ENCODE data around the gene CRYZL1. TPM values are rescaled to one million over a fixed set of nuclear protein-coding genes. Genes with fewer than 3 reads are reported as not detected.

The CRYZL1 gene
- total RNA-seq, 1 donor from 2014 or later = 24.9 TPM

DNA sequence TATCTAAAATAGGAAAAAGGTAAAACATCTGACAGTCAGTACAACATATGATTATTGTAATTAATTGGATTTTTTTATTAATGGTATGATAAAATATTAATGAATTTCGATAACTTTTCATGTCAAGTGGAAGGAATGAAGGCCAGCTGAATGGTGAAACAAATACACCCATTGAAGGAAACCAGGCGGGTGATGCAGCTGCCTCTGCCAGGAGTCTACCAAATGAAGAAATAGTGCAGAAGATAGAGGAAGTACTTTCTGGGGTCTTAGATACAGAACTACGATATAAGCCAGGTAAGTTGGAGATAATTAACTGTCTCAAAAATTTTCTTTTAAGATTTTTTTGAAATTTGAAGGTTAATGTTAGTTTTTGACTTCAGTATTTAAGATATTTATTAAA is 95.5 kb downstream of the CRYZL1 start:
- TF ChIP-seq, protein P1, sequence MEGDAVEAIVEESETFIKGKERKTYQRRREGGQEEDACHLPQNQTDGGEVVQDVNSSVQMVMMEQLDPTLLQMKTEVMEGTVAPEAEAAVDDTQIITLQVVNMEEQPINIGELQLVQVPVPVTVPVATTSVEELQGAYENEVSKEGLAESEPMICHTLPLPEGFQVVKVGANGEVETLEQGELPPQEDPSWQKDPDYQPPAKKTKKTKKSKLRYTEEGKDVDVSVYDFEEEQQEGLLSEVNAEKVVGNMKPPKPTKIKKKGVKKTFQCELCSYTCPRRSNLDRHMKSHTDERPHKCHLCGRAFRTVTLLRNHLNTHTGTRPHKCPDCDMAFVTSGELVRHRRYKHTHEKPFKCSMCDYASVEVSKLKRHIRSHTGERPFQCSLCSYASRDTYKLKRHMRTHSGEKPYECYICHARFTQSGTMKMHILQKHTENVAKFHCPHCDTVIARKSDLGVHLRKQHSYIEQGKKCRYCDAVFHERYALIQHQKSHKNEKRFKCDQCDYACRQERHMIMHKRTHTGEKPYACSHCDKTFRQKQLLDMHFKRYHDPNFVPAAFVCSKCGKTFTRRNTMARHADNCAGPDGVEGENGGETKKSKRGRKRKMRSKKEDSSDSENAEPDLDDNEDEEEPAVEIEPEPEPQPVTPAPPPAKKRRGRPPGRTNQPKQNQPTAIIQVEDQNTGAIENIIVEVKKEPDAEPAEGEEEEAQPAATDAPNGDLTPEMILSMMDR (IDR thresholded peaks at IDR 0.05; ENCODE audit: borderline replicate concordance) = no peak
- intact Hi-C loops (cut with micrococcal nuclease) = no loop called here
- peaks cover 50% of the 10 kb centered on the region for H3K36me3 ChIP-seq
- no peak overlapping the region for H3K27ac ChIP-seq (replicated peaks)
- no peaks in the 10 kb centered on the region for H3K9me3 ChIP-seq (replicated peaks)
- no peak overlapping the region for H3K4me3 ChIP-seq
- no peaks in the 10 kb centered on the region for H3K27me3 ChIP-seq (ENCODE audit: low read depth)
- DNase-seq = no peak
- peaks cover 64% of the 10 kb centered on the region for H3K4me1 ChIP-seq

DNA sequence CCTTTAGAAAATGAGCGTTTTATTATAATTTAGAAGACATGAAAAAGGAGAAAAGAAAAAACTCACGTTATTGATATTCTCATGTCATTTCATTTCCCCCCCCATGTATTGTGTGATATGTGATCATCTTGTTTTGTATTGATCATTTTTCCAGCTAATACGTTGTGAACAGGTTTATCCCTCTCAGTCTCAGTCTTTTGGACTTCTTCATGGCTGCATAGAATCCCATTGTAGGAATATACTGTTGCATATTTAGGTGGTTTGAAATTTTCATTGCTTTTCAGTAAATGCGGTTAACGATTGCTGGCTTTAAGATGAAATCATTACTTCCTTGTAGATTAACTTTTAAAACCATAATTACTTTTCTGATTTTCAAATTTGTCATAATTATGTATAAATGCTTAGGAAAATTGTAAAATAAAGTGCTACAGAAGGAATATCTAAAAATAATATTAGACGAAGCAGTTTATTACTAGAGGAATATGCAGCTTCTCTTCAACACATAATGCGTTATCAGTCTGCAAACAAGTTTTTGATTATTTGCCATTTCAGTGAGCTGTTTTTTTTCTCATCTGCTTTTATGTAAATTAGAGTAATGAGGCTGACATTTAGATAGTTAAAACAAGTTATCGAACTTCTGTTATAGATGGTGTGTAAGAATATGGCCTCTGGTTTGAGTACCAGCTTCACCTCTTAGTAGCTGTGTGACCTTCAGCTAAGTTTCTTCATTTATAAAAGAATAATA is 96.9 kb downstream of the CRYZL1 start:
- peaks cover 74% of the 10 kb centered on the region for H3K4me1 ChIP-seq

DNA sequence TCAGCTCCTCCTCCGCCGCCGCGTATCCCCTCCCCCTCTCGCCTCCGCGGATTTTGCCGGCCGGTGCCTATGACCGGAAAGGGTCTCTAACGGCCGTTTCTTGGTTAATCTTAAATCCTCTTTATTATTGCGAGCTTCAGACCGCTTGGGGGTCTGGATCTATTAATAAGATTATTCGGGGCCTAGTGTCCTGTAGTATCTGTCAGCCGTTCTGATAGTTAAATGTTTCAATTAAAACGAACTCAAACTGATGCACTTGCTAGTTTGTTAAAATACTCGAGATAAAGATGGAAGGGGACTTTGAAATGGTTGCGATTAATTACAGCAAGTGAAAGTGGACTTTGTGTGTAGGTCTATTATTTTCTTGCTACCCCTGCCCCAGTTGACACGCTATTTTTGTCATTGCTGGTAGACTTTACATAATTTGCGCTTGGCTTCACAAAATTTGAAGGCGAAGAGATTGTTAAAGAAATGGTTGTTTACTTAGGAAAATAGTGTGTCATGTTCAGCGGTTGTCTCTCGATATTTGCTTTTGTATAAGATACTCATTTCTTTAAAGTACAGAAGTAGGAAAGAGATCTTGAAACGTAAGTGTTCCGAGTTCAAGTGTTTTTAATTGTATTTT is 97.9 kb downstream of the CRYZL1 start:
- peak; percentile 71 for DNase-seq
- Histone ChIP-seq H3K27me3 (ENCODE audit: low read depth) (no peaks in the 10 kb centered on the region), H3K36me3 (peaks cover 30% of the 10 kb centered on the region), H3K27ac (replicated peaks) (peak overlapping the region; percentile 99), H3K9me3 (replicated peaks) (no peaks in the 10 kb centered on the region), H3K4me3 (peak overlapping the region; percentile 80), H3K4me1 (peaks cover 72% of the 10 kb centered on the region)
- intact Hi-C loops (cut with micrococcal nuclease) = no loop called here
- TF ChIP-seq, protein P1 (IDR thresholded peaks at IDR 0.05; ENCODE audit: borderline replicate concordance) = no peak

More for the DNA sequence above, 96.9 kb downstream of the CRYZL1 start:
- intact Hi-C loops (cut with micrococcal nuclease) = no loop called here
- peak overlapping the region; percentile 80 for H3K4me3 ChIP-seq
- H3K27me3 ChIP-seq (ENCODE audit: low read depth) = no peaks in the 10 kb centered on the region
- no peak for DNase-seq
- no peaks in the 10 kb centered on the region for H3K9me3 ChIP-seq (replicated peaks)
- peaks cover 35% of the 10 kb centered on the region for H3K36me3 ChIP-seq
- TF ChIP-seq, protein P1 (IDR thresholded peaks at IDR 0.05; ENCODE audit: borderline replicate concordance) = no peak
- peak overlapping the region; percentile 99 for H3K27ac ChIP-seq (replicated peaks)

DNA sequence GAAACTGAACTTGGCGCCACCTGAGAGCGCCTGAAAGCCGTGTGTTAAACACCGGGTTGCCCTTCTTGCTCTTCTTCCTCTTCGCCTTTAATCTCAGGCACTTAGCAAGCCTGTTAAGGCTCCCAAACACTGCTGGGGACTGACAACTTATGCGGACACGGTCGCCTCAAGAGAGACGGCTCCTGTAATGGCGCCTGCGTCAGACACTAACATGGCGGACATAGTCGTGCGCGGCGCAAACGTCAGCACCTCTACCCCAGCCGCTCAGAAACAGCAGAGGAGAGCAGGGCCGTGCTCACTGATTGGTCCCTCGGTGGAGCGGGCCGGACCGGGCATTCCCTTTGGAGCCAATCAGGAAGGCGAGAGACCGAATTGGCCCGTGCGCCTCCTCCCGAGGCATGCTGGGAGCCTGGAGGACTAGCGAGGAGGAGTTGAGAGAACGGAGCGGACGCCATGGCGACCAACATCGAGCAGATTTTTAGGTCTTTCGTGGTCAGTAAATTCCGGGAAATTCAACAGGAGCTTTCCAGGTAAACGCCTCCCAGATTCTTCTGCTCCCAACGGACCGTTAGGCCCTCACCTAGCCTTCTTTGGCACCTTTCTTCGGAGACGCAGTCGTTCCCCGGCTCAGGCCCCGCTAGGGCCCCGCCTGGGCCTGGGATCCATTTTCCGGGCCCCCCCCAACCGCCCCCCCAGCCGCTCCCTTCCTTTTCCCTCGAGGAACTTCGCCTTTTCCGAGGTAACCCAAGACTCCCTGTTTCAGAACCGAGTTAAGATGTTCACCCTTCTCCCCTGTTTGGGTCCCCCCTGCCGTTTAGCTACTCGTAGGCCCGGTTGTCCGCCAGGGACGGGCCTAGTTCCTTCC is 98.7 kb downstream of the CRYZL1 start, which contains the start of gene SON:
Gene SON (plus strand): TSS at position 399 of the 865 bp plus-strand sequence. CDS start 55 bp downstream, at position 454.
- DNase-seq = peak; percentile 99
- Histone ChIP-seq H3K4me3 (peak within 1 kb of the TSS; percentile 80), H3K27me3 (ENCODE audit: low read depth) (no peaks in the 10 kb centered on the region), H3K36me3 (peaks cover 29% of the 10 kb centered on the region), H3K9me3 (replicated peaks) (no peaks in the 10 kb centered on the region), H3K27ac (replicated peaks) (peak within 1 kb of the TSS; percentile 99), H3K4me1 (peaks cover 65% of the 10 kb centered on the region)
- TF ChIP-seq, protein P1 (IDR thresholded peaks at IDR 0.05; ENCODE audit: borderline replicate concordance) = no peak
- intact Hi-C loops (cut with micrococcal nuclease) = no loop called here
